Mucosa of stomach (tissue), 1 donor: ENCODE results near the gene PDSS1.

Experiments
- H3K27me3 ChIP-seq: one replicate; pipeline ENCODE4 v1.7.0; 2013; ENCODE audit warnings: mild to moderate bottlenecking, low read length; ENCODE audit not compliant: control insufficient read depth, insufficient read depth
- H3K36me3 ChIP-seq: one replicate; pipeline ENCODE4 v1.7.0; 2013; ENCODE audit warnings: low read length; ENCODE audit not compliant: control insufficient read depth, insufficient read depth
- H3K4me1 ChIP-seq: one replicate; pipeline ENCODE4 v1.7.0; 2013; ENCODE audit warnings: mild to moderate bottlenecking, low read length; ENCODE audit not compliant: control insufficient read depth, insufficient read depth
- H3K4me3 ChIP-seq: one replicate; pipeline ENCODE4 v1.7.0; 2013; ENCODE audit warnings: low read length
- H3K9ac ChIP-seq: one replicate; pipeline ENCODE4 v1.7.0; 2013; ENCODE audit warnings: mild to moderate bottlenecking, low read length, moderate library complexity
- H3K9me3 ChIP-seq: one replicate; pipeline ENCODE4 v1.7.0; 2013; ENCODE audit warnings: mild to moderate bottlenecking, low read length, moderate library complexity; ENCODE audit not compliant: control insufficient read depth
- donor health status: Pancreatic carcinoma.

Gene PDSS1

DNA sequence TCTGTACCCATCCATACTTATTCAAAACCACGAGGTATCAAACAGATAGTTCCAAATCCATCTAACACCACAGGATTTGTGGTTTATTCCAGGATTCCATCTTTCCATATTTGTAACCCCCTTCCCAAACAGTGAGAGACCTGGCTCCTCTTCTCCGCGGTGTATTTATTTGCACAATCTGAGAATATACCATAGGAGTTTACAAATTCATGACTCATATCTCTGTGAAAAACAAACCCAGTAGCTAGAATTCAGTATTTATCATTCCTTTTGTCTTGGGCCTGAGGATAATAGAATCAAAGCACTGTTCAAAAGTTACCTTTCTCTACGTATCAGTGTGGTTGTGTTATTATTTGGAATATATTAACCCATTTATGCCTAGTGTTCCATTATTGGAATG, 31.9 kb downstream of the PDSS1 start:
- H3K4me1 ChIP-seq, result no peaks in the 10 kb centered on the region
- no peaks in the 10 kb centered on the region for H3K36me3 ChIP-seq
- H3K4me3 ChIP-seq, result no peak overlapping the region
- no peak overlapping the region for H3K9ac ChIP-seq
- H3K27me3 ChIP-seq, result no peaks in the 10 kb centered on the region
- H3K9me3 ChIP-seq, result no peaks in the 10 kb centered on the region

GRCh38 chr10:26730552-26730951, 33.1 kb downstream of the PDSS1 start:
- Histone ChIP-seq H3K9ac (no peak overlapping the region), H3K27me3 (no peaks in the 10 kb centered on the region), H3K9me3 (no peaks in the 10 kb centered on the region), H3K4me3 (no peak overlapping the region), H3K4me1 (no peaks in the 10 kb centered on the region), H3K36me3 (no peaks in the 10 kb centered on the region)

DNA sequence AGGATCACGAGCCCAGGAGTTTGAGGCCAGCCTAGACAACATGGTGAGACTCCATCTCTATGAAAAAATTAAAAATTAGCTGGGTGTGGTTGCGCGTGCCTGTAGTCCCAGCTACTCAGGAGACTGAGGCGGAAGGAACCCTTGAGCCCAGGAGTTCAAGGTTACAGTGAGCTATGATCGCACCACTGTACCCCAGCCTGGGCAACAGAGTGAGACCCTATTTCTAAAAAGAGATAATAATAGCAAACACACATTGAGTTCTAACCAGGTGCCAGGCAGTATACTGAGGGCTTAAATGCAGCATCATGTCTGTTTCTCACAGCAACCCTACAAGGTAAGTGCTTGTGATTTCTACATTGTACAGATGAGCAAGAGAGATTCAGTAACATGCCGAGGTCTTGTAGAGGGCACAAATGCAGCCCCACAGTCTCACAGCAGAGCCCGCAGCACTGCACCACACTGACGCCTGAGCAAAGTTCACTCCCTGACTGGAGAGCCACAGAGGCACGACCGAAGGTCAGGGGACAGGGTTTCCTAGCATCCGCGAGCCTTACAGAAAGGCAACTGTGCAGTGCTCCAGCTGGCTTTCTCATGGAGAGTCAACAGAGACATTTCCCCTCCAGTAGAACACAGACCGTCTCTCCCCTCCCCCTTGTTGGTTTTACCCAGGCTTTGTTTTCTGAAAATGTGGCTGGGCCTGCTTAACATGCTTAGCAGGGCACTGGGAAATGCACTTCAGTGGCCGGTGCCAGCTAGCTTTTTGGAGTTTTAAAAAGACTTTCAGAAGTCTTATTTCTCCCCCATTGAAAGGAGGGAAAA, 36.5 kb downstream of the PDSS1 start:
- H3K4me1 ChIP-seq, result no peaks in the 10 kb centered on the region
- H3K9me3 ChIP-seq, result no peaks in the 10 kb centered on the region
- H3K9ac ChIP-seq, result no peak overlapping the region
- H3K4me3 ChIP-seq, result no peak overlapping the region
- H3K27me3 ChIP-seq, result no peaks in the 10 kb centered on the region
- no peaks in the 10 kb centered on the region for H3K36me3 ChIP-seq

- Histone ChIP-seq H3K27me3 (no peaks in the 10 kb centered on the region), H3K4me1 (no peaks in the 10 kb centered on the region), H3K9ac (no peak overlapping the region), H3K9me3 (no peaks in the 10 kb centered on the region), H3K36me3 (no peaks in the 10 kb centered on the region), H3K4me3 (no peak overlapping the region)
Measured at GRCh38 chr10:26735435-26735834, 37.9 kb downstream of the PDSS1 start.

DNA sequence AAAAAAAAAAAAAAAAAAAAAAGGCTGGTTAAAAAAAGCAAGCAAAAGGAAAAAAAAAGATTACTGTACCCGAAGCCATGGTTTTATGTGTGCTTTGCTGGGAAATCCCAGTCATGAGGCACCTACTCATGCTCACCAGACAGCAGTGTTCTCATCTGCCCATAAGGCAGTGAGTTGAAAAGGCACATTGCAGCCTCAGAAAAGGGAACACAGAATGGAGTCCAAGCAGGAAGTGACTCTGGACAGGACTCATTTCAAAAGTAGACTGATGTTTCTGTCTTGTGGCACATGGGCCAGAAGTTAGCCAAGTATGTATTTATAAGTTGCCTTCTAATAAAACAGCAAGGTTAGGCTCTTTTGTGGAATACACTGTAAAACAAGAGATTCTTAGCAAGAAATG, 40.2 kb downstream of the PDSS1 start:
- Histone ChIP-seq H3K9me3 (no peaks in the 10 kb centered on the region), H3K4me3 (no peak overlapping the region), H3K9ac (no peak overlapping the region), H3K4me1 (no peaks in the 10 kb centered on the region), H3K27me3 (no peaks in the 10 kb centered on the region), H3K36me3 (no peaks in the 10 kb centered on the region)

- H3K4me3 ChIP-seq, result no peak overlapping the region
- H3K4me1 ChIP-seq, result no peaks in the 10 kb centered on the region
- H3K9me3 ChIP-seq, result no peaks in the 10 kb centered on the region
- no peak overlapping the region for H3K9ac ChIP-seq
- no peaks in the 10 kb centered on the region for H3K36me3 ChIP-seq
- H3K27me3 ChIP-seq, result no peaks in the 10 kb centered on the region
Measured at GRCh38 chr10:26738301-26738911, 40.9 kb downstream of the PDSS1 start.

DNA sequence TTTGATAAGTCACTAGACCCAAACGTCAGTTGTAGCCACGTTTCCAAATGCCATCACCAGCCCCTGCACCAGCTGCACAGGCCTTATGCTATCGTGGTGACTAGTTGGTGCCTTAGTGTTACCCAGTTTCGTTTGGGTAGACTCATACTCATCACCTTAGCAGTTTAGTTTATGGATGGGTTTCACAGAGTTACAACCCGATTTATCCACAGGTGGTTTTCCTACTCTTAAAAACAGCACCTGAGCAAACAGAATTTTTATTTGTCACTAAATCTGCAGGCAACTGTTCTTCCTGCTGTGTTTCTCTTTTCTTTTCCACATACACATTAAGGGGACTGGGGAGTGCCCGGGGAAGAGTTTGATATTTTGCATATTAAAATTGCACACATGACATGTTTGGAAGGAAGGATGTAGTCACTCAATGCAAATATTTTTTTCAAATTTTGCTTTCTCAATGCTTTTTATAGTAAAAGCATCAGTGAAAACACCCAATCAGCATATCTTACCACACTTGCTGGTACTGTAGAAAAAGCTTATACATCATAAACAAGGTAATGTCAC, 41.6 kb downstream of the PDSS1 start:
- Histone ChIP-seq H3K27me3 (no peaks in the 10 kb centered on the region), H3K4me1 (no peaks in the 10 kb centered on the region), H3K4me3 (no peak overlapping the region), H3K9ac (no peak overlapping the region), H3K9me3 (no peaks in the 10 kb centered on the region), H3K36me3 (no peaks in the 10 kb centered on the region)

- H3K9me3 ChIP-seq, result no peaks in the 10 kb centered on the region
- H3K4me3 ChIP-seq, result no peak overlapping the region
- H3K27me3 ChIP-seq, result no peaks in the 10 kb centered on the region
- no peaks in the 10 kb centered on the region for H3K4me1 ChIP-seq
- H3K36me3 ChIP-seq, result no peaks in the 10 kb centered on the region
- H3K9ac ChIP-seq, result no peak overlapping the region
Measured at GRCh38 chr10:26741368-26741767, 43.9 kb downstream of the PDSS1 start.

- Histone ChIP-seq H3K4me1 (no peaks in the 10 kb centered on the region), H3K9ac (no peak overlapping the region), H3K27me3 (no peaks in the 10 kb centered on the region), H3K36me3 (no peaks in the 10 kb centered on the region), H3K9me3 (no peaks in the 10 kb centered on the region), H3K4me3 (no peak overlapping the region)
Measured at GRCh38 chr10:26743091-26743490, 45.6 kb downstream of the PDSS1 start.

- H3K36me3 ChIP-seq, result no peaks in the 10 kb centered on the region
- no peaks in the 10 kb centered on the region for H3K4me1 ChIP-seq
- no peaks in the 10 kb centered on the region for H3K9me3 ChIP-seq
- H3K4me3 ChIP-seq, result no peak overlapping the region
- no peak overlapping the region for H3K9ac ChIP-seq
- H3K27me3 ChIP-seq, result no peaks in the 10 kb centered on the region
Measured at GRCh38 chr10:26743841-26744240, 46.3 kb downstream of the PDSS1 start.

GRCh38 chr10:26746061-26746460, 48.6 kb downstream of the PDSS1 start:
- no peaks in the 10 kb centered on the region for H3K9me3 ChIP-seq
- H3K9ac ChIP-seq, result no peak overlapping the region
- H3K36me3 ChIP-seq, result no peaks in the 10 kb centered on the region
- H3K4me3 ChIP-seq, result no peak overlapping the region
- H3K27me3 ChIP-seq, result no peaks in the 10 kb centered on the region
- H3K4me1 ChIP-seq, result no peaks in the 10 kb centered on the region

GRCh38 chr10:26755443-26755903, 58.0 kb downstream of the PDSS1 start:
- no peaks in the 10 kb centered on the region for H3K9me3 ChIP-seq
- no peak overlapping the region for H3K9ac ChIP-seq
- no peaks in the 10 kb centered on the region for H3K36me3 ChIP-seq
- H3K4me3 ChIP-seq, result no peak overlapping the region
- no peaks in the 10 kb centered on the region for H3K4me1 ChIP-seq
- H3K27me3 ChIP-seq, result no peaks in the 10 kb centered on the region
